ENCODE measurements around the gene STPG1.

Gene STPG1

GRCh38 chr1:24369801-24370200 is 43.8 kb downstream of the STPG1 start:
- DNase-seq (ENCODE audit: low read depth) = no peak

- DNase-seq (ENCODE audit: low read depth) = no peak
These were observed 44.4 kb downstream of the STPG1 start for GRCh38 chr1:24369199-24369598.

GRCh38 chr1:24366707-24367106 is 46.9 kb downstream of the STPG1 start:
- DNase-seq (ENCODE audit: low read depth) = no peak

GRCh38 chr1:24364975-24365678 is 48.5 kb downstream of the STPG1 start:
- no peak for DNase-seq (ENCODE audit: low read depth)

GRCh38 chr1:24364605-24364974 is 49.0 kb downstream of the STPG1 start:
- DNase-seq (ENCODE audit: low read depth) = no peak

GRCh38 chr1:24363994-24364393 is 49.6 kb downstream of the STPG1 start:
- DNase-seq (ENCODE audit: low read depth) = no peak

GRCh38 chr1:24362982-24363614 is 50.5 kb downstream of the STPG1 start:
- DNase-seq (ENCODE audit: low read depth) = no peak

GRCh38 chr1:24362396-24362795 is 51.2 kb downstream of the STPG1 start:
- DNase-seq (ENCODE audit: low read depth) = no peak

GRCh38 chr1:24361811-24362210 is 51.8 kb downstream of the STPG1 start:
- no peak for DNase-seq (ENCODE audit: low read depth)

GRCh38 chr1:24360681-24361080 is 52.9 kb downstream of the STPG1 start:
- no peak for DNase-seq (ENCODE audit: low read depth)

GRCh38 chr1:24357038-24357437 is 56.5 kb downstream of the STPG1 start:
- DNase-seq (ENCODE audit: low read depth) = no peak

- no peak for DNase-seq (ENCODE audit: low read depth)
These were observed 58.1 kb downstream of the STPG1 start for GRCh38 chr1:24355466-24355865.

- no peak for DNase-seq (ENCODE audit: low read depth)
These were observed 60.2 kb downstream of the STPG1 start for GRCh38 chr1:24353292-24353891.

GRCh38 chr1:24351918-24352627 is 61.5 kb downstream of the STPG1 start:
- no peak for DNase-seq (ENCODE audit: low read depth)

- DNase-seq (ENCODE audit: low read depth) = no peak
These were observed 62.3 kb downstream of the STPG1 start for GRCh38 chr1:24351247-24351646.

GRCh38 chr1:24349891-24350290 is 63.7 kb downstream of the STPG1 start:
- DNase-seq (ENCODE audit: low read depth) = no peak

- no peak for DNase-seq (ENCODE audit: low read depth)
These were observed 65.4 kb downstream of the STPG1 start for GRCh38 chr1:24348196-24348595.

- no peak for DNase-seq (ENCODE audit: low read depth)
These were observed 66.2 kb downstream of the STPG1 start for GRCh38 chr1:24347159-24347934.

- DNase-seq (ENCODE audit: low read depth) = no peak
These were observed 68.2 kb downstream of the STPG1 start for GRCh38 chr1:24345334-24345733.

GRCh38 chr1:24344090-24344742 is 69.4 kb downstream of the STPG1 start:
- no peak for DNase-seq (ENCODE audit: low read depth)

GRCh38 chr1:24343412-24344089 is 70.0 kb downstream of the STPG1 start:
- no peak for DNase-seq (ENCODE audit: low read depth)
